Measurements from ENCODE around the gene ADPRHL1.
"Not testable (repeated sequence)": the region's sequence is repeated elsewhere in the genome, so short reads cannot be mapped to it uniquely, and the experiment has no call there.

The ADPRHL1 gene

DNA sequence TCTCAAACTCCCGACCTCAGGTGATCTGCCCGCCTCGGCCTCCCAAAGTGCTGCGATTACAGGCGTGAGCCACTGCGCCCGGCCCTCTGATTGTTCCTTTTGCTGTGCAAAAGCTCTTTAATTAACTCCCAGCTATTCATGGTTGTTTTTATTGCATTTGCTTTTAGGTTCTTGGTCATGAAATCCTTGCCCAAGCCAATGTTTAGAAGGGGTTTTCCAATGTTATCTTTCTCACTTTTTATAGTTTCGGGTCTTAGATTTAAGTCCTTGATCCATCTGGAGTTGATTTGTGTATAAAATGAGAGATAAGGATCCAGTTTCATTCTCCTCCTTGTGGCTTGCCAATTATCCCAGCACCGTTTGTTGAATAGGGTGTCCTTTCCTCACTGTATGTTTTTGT is 70.2 kb downstream of the ADPRHL1 start:
- Histone ChIP-seq H3K79me2 (ENCODE audit: insufficient read depth, low read length) (no peaks in the 10 kb centered on the region), H3K27me3 (ENCODE audit: insufficient read depth, low read length, poor library complexity, severe bottlenecking) (no peaks in the 10 kb centered on the region), H3K9me2 (replicated peaks; ENCODE audit: low read depth, low read length) (no peaks in the 10 kb centered on the region), H3K4me2 (ENCODE audit: low read depth, low read length, poor library complexity, severe bottlenecking) (no peak overlapping the region), H4K20me1 (ENCODE audit: insufficient read depth, low read length, poor library complexity, severe bottlenecking) (no peaks in the 10 kb centered on the region), H3F3A (ENCODE audit: low read depth) (no peaks in the 10 kb centered on the region), H3K4me1 (ENCODE audit: insufficient read depth, low read length, poor library complexity, severe bottlenecking) (no peaks in the 10 kb centered on the region), H3K4me3 (ENCODE audit: low read length, poor library complexity, severe bottlenecking) (no peak overlapping the region), H2AFZ (ENCODE audit: low read length) (no peak overlapping the region), H3K9me3 (ENCODE audit: insufficient read depth, low read depth, low read length) (no peaks in the 10 kb centered on the region; the same call in 1 of the 2 replicates), H3K9ac (ENCODE audit: low read depth, low read length, poor library complexity, severe bottlenecking) (no peak overlapping the region), H3K36me3 (ENCODE audit: insufficient read depth, low read length) (no peaks in the 10 kb centered on the region)
- TF ChIP-seq, protein P1, sequence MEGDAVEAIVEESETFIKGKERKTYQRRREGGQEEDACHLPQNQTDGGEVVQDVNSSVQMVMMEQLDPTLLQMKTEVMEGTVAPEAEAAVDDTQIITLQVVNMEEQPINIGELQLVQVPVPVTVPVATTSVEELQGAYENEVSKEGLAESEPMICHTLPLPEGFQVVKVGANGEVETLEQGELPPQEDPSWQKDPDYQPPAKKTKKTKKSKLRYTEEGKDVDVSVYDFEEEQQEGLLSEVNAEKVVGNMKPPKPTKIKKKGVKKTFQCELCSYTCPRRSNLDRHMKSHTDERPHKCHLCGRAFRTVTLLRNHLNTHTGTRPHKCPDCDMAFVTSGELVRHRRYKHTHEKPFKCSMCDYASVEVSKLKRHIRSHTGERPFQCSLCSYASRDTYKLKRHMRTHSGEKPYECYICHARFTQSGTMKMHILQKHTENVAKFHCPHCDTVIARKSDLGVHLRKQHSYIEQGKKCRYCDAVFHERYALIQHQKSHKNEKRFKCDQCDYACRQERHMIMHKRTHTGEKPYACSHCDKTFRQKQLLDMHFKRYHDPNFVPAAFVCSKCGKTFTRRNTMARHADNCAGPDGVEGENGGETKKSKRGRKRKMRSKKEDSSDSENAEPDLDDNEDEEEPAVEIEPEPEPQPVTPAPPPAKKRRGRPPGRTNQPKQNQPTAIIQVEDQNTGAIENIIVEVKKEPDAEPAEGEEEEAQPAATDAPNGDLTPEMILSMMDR (conservative IDR thresholded peaks at IDR 0.05; ENCODE audit: low read length): no peak

DNA sequence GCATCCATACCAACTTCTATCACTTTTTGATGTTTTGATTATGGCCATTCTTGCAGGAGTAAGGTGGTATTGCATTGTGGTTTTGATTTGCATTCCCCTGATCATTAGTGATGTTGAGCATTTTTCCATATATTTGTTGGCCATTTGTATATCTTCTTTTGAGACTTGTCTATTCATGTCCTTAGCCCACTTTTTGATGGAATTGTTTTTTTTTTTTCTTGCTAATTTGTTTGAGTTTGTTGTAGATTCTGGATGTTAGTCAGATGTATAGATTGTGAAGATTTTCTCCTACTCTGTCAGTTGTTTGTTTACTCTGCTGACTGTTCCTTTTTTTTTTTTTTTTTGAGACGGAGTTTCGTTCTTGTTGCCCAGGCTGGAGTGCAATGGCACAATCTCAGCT is 70.7 kb downstream of the ADPRHL1 start:
- H3F3A ChIP-seq (ENCODE audit: low read depth); H2AFZ ChIP-seq (ENCODE audit: low read length); H3K9ac ChIP-seq (ENCODE audit: low read depth, low read length, poor library complexity, severe bottlenecking); H3K4me3 ChIP-seq (ENCODE audit: low read length, poor library complexity, severe bottlenecking); H3K79me2 ChIP-seq (ENCODE audit: insufficient read depth, low read length); H3K4me1 ChIP-seq (ENCODE audit: insufficient read depth, low read length, poor library complexity, severe bottlenecking); H3K9me2 ChIP-seq (replicated peaks; ENCODE audit: low read depth, low read length); H3K9me3 ChIP-seq (ENCODE audit: insufficient read depth, low read depth, low read length); H3K4me2 ChIP-seq (ENCODE audit: low read depth, low read length, poor library complexity, severe bottlenecking); H3K27me3 ChIP-seq (ENCODE audit: insufficient read depth, low read length, poor library complexity, severe bottlenecking); H3K36me3 ChIP-seq (ENCODE audit: insufficient read depth, low read length); H4K20me1 ChIP-seq (ENCODE audit: insufficient read depth, low read length, poor library complexity, severe bottlenecking): not testable (repeated sequence)

DNA sequence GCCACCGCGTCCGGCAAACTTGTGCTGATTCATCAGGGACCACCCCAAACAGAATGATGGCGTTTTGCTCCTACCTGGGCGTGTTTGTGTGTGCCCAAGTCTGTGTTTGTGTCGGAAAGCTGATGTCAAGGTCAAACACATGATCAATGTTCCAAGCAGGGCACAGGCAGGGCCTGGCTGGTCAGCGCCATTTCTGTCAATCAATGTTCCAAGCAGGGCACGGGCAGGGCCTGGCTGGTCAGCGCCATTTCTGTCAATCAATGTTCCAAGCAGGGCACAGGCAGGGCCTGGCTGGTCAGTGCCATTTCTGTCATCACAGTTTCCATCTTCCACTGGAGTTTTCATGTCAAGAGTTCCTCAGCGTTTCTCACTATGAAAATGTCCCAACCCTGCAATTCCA is 74.5 kb downstream of the ADPRHL1 start:
- Histone ChIP-seq H3F3A (ENCODE audit: low read depth) (no peaks in the 10 kb centered on the region), H3K4me2 (ENCODE audit: low read depth, low read length, poor library complexity, severe bottlenecking) (no peak overlapping the region), H3K27me3 (ENCODE audit: insufficient read depth, low read length, poor library complexity, severe bottlenecking) (no peaks in the 10 kb centered on the region), H3K4me3 (ENCODE audit: low read length, poor library complexity, severe bottlenecking) (no peak overlapping the region), H3K79me2 (ENCODE audit: insufficient read depth, low read length) (no peaks in the 10 kb centered on the region), H3K4me1 (ENCODE audit: insufficient read depth, low read length, poor library complexity, severe bottlenecking) (no peaks in the 10 kb centered on the region), H2AFZ (ENCODE audit: low read length) (no peak overlapping the region), H4K20me1 (ENCODE audit: insufficient read depth, low read length, poor library complexity, severe bottlenecking) (no peaks in the 10 kb centered on the region), H3K9ac (ENCODE audit: low read depth, low read length, poor library complexity, severe bottlenecking) (no peak overlapping the region), H3K9me2 (replicated peaks; ENCODE audit: low read depth, low read length) (no peaks in the 10 kb centered on the region), H3K9me3 (ENCODE audit: insufficient read depth, low read depth, low read length) (peaks cover 9% of the 10 kb centered on the region; the same call in 1 of the 2 replicates), H3K36me3 (ENCODE audit: insufficient read depth, low read length) (no peaks in the 10 kb centered on the region)
- TF ChIP-seq, protein P1 (conservative IDR thresholded peaks at IDR 0.05; ENCODE audit: low read length): no peak
- TF ChIP-seq EZH2phosphoT487 (IDR thresholded peaks at IDR 0.05; ENCODE audit: borderline replicate concordance): no peak

DNA sequence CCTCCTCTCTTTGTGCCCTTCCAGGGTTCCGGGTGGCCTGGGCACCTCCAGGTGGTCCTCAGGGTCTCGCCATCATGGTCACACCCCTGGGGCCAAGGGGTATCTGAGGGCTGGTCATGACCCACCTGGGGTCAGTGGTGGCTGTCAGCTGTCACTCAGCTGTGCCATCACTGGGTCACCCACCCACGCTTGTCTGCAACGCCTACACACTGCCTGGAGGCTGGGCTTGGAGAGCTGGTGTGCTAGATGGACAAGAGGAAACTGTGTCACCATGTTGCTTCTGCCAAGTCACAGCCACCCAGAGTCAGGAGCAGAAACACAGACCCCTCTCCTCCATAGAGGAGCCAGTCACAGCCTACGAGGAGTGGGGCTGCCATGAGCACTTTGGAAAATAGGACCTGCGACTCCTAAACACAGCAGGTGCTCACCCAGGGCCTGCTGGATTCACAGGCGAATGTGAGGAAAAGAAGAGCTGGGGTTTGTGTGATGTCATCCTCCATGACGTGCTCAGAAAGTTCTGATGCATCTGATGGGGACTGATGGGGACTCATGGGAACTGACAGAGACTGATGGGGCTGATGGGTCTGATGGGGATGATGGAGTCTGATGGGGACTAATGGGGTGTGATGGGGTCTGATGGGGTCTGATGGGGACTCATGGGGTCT is 78.6 kb downstream of the ADPRHL1 start:
- Histone ChIP-seq H4K20me1 (ENCODE audit: insufficient read depth, low read length, poor library complexity, severe bottlenecking) (no peaks in the 10 kb centered on the region), H3K4me1 (ENCODE audit: insufficient read depth, low read length, poor library complexity, severe bottlenecking) (no peaks in the 10 kb centered on the region), H3K79me2 (ENCODE audit: insufficient read depth, low read length) (no peaks in the 10 kb centered on the region), H3K4me3 (ENCODE audit: low read length, poor library complexity, severe bottlenecking) (no peak overlapping the region), H3F3A (ENCODE audit: low read depth) (no peaks in the 10 kb centered on the region), H3K4me2 (ENCODE audit: low read depth, low read length, poor library complexity, severe bottlenecking) (no peak overlapping the region), H3K27me3 (ENCODE audit: insufficient read depth, low read length, poor library complexity, severe bottlenecking) (no peaks in the 10 kb centered on the region), H3K9me2 (replicated peaks; ENCODE audit: low read depth, low read length) (no peaks in the 10 kb centered on the region), H3K9me3 (ENCODE audit: insufficient read depth, low read depth, low read length) (peaks cover 9% of the 10 kb centered on the region; the same call in 1 of the 2 replicates), H3K36me3 (ENCODE audit: insufficient read depth, low read length) (no peaks in the 10 kb centered on the region), H2AFZ (ENCODE audit: low read length) (no peak overlapping the region), H3K9ac (ENCODE audit: low read depth, low read length, poor library complexity, severe bottlenecking) (no peak overlapping the region)
- TF ChIP-seq EZH2phosphoT487 (IDR thresholded peaks at IDR 0.05; ENCODE audit: borderline replicate concordance): no peak
- TF ChIP-seq, protein P1 (conservative IDR thresholded peaks at IDR 0.05; ENCODE audit: low read length): no peak

Data from Loucy (cell line).